NOMO-1 treated with dmso at 0.1 percent for 144 hours (cell line): ENCODE results near the gene COL1A2.

Source experiments
- DNase-seq: peaks from one replicate; lab custom pipeline; 2025; ENCODE audit not compliant: unreplicated experiment; lab: John Stamatoyannopoulos, UW

Gene COL1A2

DNA sequence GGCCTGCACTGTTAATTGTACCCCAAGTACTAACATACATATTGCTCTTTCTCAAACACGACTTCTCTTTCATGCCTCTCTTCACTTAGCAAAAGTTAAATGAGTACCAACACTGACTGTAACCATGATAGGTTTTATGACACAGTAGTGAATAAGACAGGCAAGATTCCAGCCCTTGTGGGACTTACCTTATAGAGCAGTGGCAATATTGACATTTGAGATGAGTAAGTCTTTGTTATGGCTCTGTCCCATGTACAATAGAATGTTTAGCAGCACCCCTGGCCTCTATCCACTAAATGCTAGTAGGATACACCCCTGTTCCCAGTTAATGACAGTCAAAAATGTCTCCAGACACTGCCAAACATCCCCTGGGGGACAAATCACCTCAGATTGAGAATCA, 11.9 kb upstream of the COL1A2 start:
- DNase-seq, result no peak

DNA sequence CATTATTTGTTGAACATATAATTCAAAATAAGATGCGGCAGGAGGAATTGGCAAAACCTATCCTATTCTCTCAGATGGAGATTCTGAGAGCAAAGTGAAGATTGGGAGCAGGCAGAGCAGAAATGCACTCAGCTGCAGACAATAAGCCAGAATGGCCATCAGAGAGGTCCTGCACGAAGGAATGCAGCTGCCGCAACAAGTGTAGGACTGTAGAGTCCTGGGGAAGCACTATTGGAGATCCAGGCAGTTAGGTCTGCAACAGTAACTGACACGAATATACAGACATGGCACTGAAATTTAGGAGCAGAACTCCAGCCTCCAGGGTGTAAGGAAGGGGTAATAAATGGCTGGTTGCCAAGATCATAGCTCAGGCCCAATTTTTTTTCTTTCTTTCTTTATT, 10.4 kb upstream of the COL1A2 start:
- DNase-seq, result no peak

DNA sequence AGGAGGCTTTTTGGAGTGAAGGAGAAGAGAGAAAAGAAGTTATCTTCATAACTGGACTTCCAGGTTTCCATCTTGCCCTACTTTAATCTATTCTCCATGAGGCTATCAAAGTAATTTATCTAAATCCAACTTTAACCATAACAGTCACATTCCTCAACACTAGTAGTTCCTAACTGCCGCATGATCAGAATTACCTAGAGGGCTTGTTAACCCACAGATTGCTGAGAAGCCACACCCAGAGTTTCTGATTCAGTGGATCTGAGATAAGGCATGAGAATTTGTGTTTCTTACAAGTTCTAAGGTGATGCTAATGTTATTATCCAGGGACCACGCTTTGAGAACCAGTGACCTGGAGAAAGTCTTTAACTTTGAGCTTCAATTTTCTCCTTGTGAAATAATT, 8.3 kb upstream of the COL1A2 start:
- DNase-seq, result no peak

DNA sequence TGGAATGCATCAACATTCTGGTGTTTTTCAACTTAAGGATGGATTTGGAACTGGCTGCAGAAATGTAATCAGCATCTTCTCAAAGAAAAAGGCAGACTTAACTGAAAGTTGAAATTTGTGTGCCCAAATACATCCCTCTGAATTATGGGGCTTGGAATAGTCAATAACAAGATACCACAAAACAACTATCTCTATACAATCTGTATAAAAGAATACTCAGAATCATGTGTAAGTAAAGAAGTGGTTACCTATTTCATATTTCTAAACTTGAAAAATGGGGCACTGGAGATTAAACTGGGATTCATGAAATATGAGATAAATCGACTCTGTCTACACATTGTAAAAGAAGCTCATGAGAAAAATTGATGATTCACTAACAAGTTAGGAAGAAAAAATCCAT, 6.2 kb upstream of the COL1A2 start:
- no peak for DNase-seq

DNA sequence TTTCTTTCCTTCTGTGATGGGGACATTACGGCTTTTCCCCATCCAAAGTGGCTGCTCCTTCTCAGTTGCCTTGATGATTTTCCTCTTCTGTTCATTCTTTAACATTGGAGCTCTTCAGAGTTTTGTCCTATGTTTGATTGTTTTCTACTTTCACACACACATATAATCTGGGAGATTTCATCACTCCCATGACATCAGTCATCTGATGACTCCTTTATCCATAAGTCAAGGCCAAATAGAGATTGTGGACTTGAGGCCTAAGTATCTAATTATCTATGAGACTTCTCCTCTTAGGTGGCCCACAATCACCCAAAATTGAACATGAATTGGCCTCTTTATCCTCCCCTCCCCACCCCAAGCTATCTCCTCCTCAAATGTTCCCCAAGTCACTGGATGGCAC, 5.3 kb upstream of the COL1A2 start:
- no peak for DNase-seq

DNA sequence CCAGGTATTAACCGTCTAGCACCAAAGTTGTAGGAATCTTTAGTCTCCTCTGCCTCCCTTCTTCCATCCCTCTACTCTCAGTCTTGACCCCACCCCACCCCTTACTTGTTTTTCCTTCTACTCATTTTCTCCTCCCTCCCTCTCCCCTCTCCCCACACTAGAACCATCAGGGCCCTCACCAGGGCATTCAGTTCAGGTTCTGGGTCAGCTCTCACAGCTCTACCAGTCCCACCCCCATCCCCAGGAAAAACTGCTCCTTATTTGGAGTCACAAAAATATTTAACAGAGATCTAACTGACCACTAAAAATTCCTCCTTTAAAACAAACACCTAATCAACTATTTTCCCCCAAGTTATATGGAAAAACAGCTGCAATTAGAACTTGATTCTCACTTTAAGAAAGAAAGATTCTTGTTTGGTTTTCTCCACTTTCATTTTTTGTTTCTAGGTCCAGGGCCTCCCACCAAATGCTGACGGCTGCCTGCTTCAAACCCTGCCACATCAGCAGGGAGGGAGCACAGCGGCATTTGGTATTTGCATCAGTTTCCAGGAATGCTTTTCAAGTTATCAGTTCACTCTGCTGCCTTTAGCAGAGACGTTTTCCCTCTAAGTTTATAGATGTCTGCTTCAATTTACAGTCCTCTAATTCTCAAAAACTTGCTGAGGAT, 2.8 kb upstream of the COL1A2 start:
- no peak for DNase-seq

DNA sequence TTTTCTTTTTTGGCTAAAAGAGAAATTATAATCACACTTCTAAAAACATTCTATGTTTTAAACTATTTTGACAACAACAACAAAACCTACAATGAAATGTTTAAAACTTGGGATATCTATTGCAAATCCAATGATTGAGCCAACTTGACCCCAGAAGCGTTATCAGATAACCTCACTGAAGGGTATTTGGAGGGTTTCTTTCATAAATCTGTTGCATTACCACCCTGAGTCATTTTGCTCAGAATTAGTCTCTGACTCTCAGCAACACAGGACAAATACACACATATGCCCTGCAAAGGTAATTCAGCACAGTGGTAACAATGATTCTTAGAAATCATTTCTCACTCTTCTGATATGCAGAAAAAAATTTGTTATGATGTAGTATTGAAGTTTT, 2.3 kb upstream of the COL1A2 start:
- DNase-seq, result no peak

DNA sequence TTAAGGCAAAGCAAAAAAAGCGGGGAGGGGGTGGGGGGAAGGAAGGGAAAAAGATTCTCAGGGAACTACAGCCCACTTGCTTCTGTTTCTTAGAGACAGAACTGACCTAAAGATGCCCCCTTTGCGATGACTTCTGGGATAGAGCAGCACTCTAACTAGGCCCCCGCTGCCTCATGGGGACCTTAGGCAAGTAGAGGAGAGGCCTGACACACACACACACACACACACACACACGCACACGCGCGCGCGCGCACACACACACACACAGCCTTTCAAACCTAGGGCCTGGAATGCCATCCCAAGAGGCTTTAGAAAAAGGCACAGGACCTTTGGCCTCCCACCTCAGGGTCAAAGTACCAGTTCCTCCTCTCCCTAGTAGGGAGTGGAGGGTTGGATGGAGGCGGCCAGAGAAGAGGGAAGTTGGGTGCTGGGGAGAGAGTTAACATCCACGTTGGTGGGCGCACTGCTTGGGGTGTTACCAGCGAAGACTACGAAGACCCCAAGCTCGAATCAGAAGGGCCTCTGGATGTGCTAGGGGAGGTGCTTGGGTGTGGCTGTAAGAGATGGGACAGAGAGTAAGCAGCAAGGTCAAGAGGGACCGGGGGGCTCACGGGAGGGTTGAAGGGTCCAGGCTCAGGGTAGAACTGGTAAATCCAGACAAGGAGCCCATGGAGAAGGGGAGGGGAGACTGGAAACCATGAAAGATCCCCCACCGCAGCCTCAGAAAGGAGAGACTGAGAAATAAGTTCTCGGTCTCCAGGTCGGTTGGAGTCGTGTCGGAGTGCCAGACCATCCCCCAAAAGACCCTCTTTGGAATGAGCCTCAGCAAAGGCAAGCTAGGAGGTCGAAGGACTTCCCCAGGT, 1.2 kb upstream of the COL1A2 start:
- DNase-seq, result no peak

DNA sequence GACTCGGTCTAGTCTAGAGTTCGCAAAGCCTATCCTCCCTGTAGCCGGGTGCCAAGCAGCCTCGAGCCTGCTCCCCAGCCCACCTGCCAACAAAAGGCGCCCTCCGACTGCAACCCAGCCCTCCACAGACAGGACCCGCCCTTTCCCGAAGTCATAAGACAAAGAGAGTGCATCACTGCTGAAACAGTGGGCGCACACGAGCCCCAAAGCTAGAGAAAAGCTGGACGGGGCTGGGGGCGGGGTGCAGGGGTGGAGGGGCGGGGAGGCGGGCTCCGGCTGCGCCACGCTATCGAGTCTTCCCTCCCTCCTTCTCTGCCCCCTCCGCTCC, 622 bp upstream of the COL1A2 start:
- DNase-seq, result no peak

DNA sequence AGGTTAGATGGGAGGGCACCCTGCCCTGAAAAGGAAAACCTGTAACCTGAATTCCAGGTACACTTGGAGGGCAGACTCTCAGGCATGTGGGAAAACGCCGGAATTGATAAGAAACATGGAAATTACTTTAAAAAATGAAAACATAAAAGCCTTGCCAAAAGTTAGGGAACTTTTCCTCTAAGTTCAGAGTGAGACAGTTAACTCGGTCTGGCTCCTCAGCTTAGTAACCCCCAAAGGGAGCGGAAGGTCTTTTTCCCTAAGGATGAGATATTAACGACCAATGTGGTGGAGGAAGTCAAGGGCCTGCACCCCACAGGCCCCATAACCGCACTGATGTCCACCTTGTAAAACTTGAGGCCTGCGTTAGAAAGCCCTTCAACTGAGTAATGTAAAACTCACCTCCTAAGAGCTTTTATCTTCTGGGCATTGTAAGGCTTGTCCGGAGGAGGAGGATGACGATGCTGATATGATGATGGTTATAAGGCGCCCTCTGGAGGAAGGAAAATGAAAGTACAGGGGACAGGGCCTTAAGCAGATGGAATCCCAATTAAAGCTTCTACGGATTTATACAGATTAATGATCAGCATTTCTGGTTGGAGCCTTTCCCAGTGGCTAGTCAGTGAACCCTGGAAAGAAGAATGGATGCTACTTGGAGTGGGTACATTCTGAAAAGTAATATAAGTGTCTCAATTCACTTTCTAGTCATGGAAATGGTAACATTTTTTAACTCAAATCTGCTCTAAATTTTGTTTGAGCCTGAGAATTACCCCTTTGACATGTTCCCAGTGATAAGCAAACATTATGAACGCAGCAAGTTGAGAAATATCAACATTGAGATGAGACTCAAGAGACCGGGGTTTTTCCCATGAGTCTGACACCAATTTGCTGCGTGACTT, 694 bp downstream of the COL1A2 start:
- peak; percentile 85 for DNase-seq

DNA sequence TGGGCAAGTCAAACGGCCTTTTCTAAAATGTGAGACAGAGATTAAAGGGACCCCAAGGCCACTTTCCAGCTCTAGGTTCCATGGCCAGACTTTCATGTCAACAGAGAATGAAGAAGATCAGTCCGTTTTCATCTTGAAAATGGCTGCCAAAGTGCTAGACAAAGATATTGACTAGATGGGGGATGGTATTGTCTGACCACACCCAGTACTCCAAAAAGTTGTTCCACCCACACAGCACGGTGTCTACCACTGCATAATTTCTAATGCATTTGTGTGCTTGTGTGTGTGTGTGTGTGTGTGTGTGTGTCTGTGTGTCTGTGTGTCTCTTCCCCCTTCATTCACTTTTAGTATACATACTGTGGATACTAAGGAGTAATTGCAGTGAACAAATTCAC, 1.3 kb downstream of the COL1A2 start:
- peak; percentile 18 for DNase-seq

DNA sequence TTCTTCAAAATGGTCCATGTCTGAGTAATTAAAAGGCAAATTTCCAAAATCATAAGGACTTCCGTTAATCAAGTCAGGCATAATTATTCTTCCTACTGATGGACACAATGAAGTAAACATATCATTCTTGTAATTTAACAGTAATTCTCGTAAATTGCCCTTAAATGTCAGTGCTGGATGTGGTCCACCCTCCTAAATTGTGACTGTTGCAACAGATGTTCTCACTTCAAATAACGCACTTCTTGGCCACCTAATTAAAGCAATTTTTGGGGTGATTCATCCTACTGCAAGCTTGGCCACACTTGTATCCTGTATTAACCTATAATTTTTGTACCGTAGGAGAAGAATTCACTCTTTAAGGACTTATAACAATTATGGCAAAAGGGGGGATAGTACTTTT, 1.9 kb downstream of the COL1A2 start:
- DNase-seq, result peak; percentile 32

DNA sequence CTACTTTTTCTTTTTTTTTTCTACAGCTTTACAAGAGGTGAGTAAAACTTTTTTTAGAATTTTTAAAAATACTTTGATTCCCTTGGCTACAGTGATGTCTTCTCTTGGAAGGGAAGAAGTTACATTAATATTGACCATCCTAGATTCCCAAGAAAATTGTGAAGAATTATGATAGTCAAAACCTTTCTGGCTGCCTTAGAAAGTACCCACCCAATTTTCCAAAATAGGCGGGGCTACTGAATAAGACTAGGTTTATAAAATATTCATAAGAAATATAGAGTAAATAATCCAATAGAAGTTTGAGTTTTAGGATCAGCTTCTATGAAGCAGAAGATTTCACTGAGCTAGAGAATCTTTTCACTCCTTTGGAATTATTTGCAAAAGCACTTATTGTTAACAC, 3.0 kb downstream of the COL1A2 start:
- DNase-seq, result no peak

DNA sequence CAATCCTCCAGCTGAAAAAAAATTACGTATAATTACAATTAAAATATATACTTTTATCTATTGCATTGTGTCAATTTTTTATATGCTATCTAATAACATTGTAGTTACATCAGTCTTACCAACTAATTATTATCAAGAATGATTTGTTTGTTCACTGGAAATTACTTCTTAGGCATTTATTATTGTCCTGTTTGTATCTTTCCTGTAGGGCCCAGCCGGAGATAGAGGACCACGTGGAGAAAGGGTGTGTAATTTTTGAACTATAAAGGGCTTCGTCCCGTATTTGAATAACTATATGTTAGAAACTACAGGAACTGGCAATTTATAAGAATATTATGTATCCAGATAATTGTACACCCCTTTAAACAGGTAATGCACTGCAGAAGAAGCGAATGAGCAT, 4.1 kb downstream of the COL1A2 start:
- DNase-seq, result no peak

DNA sequence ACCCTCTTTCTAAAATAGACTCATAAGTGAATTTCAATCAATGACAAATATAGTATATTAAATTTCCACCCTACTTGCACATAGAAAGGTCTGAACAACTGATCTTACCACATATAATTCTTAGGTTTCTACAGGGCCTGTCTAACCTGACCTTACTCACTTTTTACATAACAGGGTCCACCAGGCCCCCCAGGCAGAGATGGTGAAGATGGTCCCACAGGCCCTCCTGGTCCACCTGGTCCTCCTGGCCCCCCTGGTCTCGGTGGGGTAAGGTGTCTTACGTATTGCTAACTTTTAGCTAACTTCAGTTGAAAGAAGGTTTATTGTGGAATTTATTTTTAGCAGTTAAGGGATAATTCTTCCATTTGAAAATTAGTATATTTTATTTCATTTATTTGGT, 5.3 kb downstream of the COL1A2 start:
- DNase-seq, result no peak

DNA sequence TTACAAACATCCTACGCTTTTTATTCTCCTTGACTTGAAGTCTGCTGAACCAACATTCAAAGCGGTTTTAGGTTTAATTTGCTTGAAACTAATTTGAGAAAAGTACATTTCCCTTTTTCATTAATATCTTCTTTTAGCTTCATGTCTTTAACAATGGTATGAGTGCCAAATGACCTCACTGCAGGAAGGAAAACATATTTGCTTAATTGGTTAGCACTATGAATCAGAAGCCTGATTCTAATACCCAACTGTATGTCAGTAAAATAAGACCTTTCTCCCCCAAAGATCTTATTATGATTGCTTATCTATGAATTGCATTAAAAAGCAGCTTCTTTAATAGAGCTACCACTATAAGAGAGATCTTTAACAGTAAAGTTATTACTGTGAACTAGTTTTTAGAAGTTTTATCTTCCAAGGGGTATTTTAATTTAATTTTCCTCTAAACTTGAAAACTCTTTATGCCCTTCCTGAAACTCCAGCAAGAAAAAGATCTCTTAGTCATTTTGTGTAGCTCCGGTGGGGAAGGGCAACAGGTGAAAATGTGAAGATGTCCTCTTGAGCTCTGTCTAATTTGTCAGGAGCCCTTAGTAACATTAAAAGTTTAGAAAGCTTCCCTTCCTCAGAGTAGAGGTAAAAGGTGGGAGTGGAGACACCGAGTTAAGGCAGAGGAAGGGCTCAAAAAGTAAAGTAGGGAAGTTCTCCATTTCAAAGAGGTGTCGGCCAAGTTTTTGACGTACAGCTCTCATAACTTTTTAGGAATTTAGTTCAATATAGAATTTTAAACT, 6.1 kb downstream of the COL1A2 start:
- DNase-seq, result no peak

DNA sequence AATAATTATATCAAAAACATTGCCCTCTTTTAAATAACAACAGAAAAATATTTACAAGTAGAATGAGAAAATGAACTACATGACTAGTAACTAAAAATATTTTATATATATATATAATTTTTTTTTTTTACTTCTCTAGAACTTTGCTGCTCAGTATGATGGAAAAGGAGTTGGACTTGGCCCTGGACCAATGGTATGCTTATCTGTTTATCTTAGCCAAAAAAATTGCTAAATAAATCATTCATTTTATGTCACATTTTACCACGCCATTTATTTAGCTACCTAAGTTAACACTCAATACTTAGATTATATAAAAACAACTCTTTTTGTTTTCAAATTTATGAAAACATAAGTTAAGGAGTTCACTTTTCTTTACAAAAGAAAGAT, 6.7 kb downstream of the COL1A2 start:
- no peak for DNase-seq

DNA sequence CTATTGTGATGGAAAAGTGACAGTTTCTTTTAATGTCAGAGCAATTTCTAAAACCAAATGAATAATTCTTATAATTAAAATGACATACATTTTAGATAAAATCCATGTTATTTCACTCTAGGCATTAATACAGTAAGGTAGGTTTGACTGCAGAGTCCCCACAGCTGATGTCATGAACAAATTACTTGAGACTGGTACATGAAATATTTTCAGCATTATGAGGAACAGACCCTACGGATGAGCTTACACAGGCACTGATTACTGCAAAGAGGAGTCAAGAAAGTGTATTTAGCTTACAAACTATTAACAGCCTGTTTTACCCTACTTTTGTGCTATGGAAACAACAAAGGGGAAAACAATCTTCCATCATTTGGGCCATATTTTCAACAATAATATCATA, 8.9 kb downstream of the COL1A2 start:
- DNase-seq, result no peak

DNA sequence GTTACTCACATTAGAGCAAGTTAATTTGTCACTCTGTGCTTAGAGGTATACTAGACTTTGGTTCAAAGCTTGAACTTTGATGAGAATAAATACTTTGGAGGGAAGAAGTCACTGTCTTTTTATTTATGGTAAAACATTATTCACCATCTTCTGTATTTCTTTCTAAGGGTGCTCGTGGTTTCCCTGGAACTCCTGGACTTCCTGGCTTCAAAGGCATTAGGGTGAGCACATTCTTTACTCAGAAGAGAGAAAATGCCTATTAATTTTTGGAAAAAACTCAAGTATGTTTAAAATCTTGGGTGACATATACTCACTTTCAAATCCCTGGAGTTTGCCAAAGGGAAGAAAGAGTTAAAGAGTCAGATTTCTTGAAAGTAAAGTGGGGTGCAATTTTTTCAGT, 10.8 kb downstream of the COL1A2 start:
- DNase-seq, result no peak

DNA sequence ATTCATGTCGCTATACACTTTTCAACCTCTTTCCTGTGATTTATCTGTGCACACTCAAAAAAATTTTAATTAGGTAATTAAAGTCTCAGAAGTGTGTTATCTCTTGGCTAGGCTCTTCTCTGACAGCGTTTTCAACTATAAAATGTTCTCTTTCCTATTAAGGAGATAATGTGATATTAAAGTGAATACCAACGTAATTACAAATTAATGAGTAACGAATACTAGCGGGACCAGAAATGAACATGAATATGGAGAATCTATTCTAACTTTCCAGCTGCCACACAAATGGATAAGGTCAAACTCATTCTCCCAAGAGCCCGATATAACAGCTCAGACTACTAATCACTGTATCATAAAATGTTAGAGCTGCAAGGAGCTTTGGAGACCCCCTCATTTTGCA, 12.0 kb downstream of the COL1A2 start:
- no peak for DNase-seq
